GM19467 (cell line): ENCODE results near the gene C13orf46.
"Not testable (repeated sequence)": the region's sequence is repeated elsewhere in the genome, so short reads cannot be mapped to it uniquely, and the experiment has no call there.

Experiments
- ATAC-seq: cut with Tn5 transposase; IDR thresholded peaks from one replicate; pipeline ENCODE4 v1.9.1; 2021; ENCODE audit warnings: mild to moderate bottlenecking, moderate library complexity; ENCODE audit not compliant: unreplicated experiment

C13orf46 gene

GRCh38 chr13:113913408-113913807, 60.5 kb downstream of the C13orf46 start:
- ATAC-seq: not testable (repeated sequence)

GRCh38 chr13:113912596-113912995, 61.3 kb downstream of the C13orf46 start:
- no peak for ATAC-seq

GRCh38 chr13:113907635-113908617, 66.0 kb downstream of the C13orf46 start:
- ATAC-seq: no peak

GRCh38 chr13:113906571-113906970, 67.3 kb downstream of the C13orf46 start:
- no peak for ATAC-seq

GRCh38 chr13:113905942-113906341, 67.9 kb downstream of the C13orf46 start:
- ATAC-seq: no peak

- ATAC-seq: no peak
Observed at GRCh38 chr13:113905018-113905417, 68.9 kb downstream of the C13orf46 start.

GRCh38 chr13:113904411-113904810, 69.5 kb downstream of the C13orf46 start:
- ATAC-seq: no peak

- ATAC-seq: no peak
Observed at GRCh38 chr13:113903912-113904311, 70.0 kb downstream of the C13orf46 start.
